Peyer's patch (tissue), 4 donors: ENCODE results near the gene ZNF385D.

Experiments used
- POLR2A ChIP-seq, 2 donors: fragments of 450-650 bp; IDR thresholded peaks; one replicate each; pipeline ENCODE4 v1.5.1; 2017; ENCODE audit warnings: antibody characterized with exemption in 2 of 2, mild to moderate bottlenecking in 2 of 2, moderate library complexity in 2 of 2
- TF ChIP-seq, protein P1 (sequence below), 6 experiments: fragments of 450-650 bp in 4 of 6; fragments of 200-600 bp in 2 of 6; sonication (generic) in 1 of 6; IDR thresholded peaks; one replicate each; pipeline ENCODE4 v1.5.1; 2017 to 2019; ENCODE audit warnings: antibody characterized with exemption in 6 of 6, mild to moderate bottlenecking in 3 of 6, moderate library complexity in 1 of 6

DNA sequence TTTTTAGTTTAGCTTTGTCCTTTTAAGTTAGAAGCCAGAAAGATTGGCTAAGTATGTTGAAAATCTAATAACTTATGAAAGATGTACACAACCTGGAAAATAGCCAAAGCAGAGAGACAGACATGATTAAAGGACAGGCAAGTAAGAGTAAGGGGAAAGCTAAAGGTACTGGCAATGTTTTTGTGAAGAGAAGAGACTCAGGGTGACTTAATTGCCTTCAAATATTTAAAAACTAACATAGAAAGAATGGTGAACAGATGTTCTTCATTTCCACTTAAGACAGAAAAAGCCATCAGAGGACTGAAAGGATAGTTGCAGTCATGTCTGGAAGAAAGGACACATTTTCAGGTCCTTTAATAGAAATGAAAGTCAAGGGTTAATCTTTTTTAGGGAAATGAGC lies 68.8 kb downstream of the ZNF385D start:
- TF ChIP-seq, protein P1, sequence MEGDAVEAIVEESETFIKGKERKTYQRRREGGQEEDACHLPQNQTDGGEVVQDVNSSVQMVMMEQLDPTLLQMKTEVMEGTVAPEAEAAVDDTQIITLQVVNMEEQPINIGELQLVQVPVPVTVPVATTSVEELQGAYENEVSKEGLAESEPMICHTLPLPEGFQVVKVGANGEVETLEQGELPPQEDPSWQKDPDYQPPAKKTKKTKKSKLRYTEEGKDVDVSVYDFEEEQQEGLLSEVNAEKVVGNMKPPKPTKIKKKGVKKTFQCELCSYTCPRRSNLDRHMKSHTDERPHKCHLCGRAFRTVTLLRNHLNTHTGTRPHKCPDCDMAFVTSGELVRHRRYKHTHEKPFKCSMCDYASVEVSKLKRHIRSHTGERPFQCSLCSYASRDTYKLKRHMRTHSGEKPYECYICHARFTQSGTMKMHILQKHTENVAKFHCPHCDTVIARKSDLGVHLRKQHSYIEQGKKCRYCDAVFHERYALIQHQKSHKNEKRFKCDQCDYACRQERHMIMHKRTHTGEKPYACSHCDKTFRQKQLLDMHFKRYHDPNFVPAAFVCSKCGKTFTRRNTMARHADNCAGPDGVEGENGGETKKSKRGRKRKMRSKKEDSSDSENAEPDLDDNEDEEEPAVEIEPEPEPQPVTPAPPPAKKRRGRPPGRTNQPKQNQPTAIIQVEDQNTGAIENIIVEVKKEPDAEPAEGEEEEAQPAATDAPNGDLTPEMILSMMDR (IDR thresholded peaks at IDR 0.05), result no peak
- TF ChIP-seq POLR2A (IDR thresholded peaks at IDR 0.05), result no peak
